ENCODE results near the gene USP10.
"Not testable (repeated sequence)": the region's sequence is repeated elsewhere in the genome, so short reads cannot be mapped to it uniquely, and the experiment has no call there.

The USP10 gene

GRCh38 chr16:84687715-84688114 lies 12.1 kb upstream of the USP10 start:
- ChIA-PET CTCF (interaction anchor here (0.7 to 1.9 kb wide), 3 partner anchors 16 to 58 kb away, joined by 3 to 12 read pairs (median 5); no protein-coding TSS in a partner anchor), POLR2A (no interaction called here)
- Histone ChIP-seq H3K9me3 (ENCODE audit: control insufficient read depth, insufficient read depth, low read depth, low read length) (no peaks in the 10 kb centered on the region), H3K36me3 (ENCODE audit: control insufficient read depth in 2 of 2, insufficient read depth in 1 of 2, low read length in 2 of 2) (no peaks in the 10 kb centered on the region), H3K4me3 (ENCODE audit: low read depth, low read length) (no peak overlapping the region), H3K4me1 (ENCODE audit: control insufficient read depth, insufficient read depth, low read length) (no peaks in the 10 kb centered on the region), H3K27ac (ENCODE audit: extremely low read depth, low read depth, low read length) (no peak overlapping the region)
- TF ChIP-seq ZNF658 (tag by site-specific recombination; IDR thresholded peaks at IDR 0.05) (no peak), ZNF423 (tag by site-specific recombination; IDR thresholded peaks at IDR 0.05) (no peak), MZF1 (tag by site-specific recombination; IDR thresholded peaks at IDR 0.05; ENCODE audit: borderline replicate concordance) (no peak), ZNF548 (tag by site-specific recombination; IDR thresholded peaks at IDR 0.05) (no peak), HOXD13 (CRISPR knock-in tag; IDR thresholded peaks at IDR 0.05; ENCODE audit: borderline replicate concordance) (no peak), ZNF639 (tag by site-specific recombination; IDR thresholded peaks at IDR 0.05) (no peak), CTCF (tag by site-specific recombination; IDR thresholded peaks at IDR 0.05) (no peak), ZNF510 (tag by site-specific recombination; IDR thresholded peaks at IDR 0.05; ENCODE audit: insufficient replicate concordance) (no peak), ZNF341 (tag by site-specific recombination; IDR thresholded peaks at IDR 0.05; ENCODE audit: low read depth) (no peak), BCL11B (tag by site-specific recombination; IDR thresholded peaks at IDR 0.05; ENCODE audit: low read depth) (no peak)

GRCh38 chr16:84688163-84688562 lies 11.6 kb upstream of the USP10 start:
- H3K4me1 ChIP-seq (ENCODE audit: control insufficient read depth, insufficient read depth, low read length); H3K4me3 ChIP-seq (ENCODE audit: low read depth, low read length); H3K9me3 ChIP-seq (ENCODE audit: control insufficient read depth, insufficient read depth, low read depth, low read length); H3K27ac ChIP-seq (ENCODE audit: extremely low read depth, low read depth, low read length); POLR2A ChIA-PET; H3K36me3 ChIP-seq (ENCODE audit: control insufficient read depth in 2 of 2, insufficient read depth in 1 of 2, low read length in 2 of 2): not testable (repeated sequence)
- TF ChIP-seq SETDB1 (IDR thresholded peaks at IDR 0.05; ENCODE audit: insufficient read length, low read length): peak; percentile 54
- CTCF ChIA-PET: interaction anchor here (0.7 to 1.9 kb wide), 3 partner anchors 16 to 58 kb away, joined by 3 to 12 read pairs (median 5); no protein-coding TSS in a partner anchor

GRCh38 chr16:84689111-84689510 lies 10.7 kb upstream of the USP10 start:
- ChIA-PET CTCF (interaction anchor here (0.5 to 1.5 kb wide), 4 partner anchors 19 to 263 kb away, joined by 3 to 4 read pairs (median 3); no protein-coding TSS in a partner anchor), POLR2A (no interaction called here)
- Histone ChIP-seq H3K4me3 (ENCODE audit: low read depth, low read length) (no peak overlapping the region), H3K27ac (ENCODE audit: extremely low read depth, low read depth, low read length) (no peak overlapping the region), H3K9me3 (ENCODE audit: control insufficient read depth, insufficient read depth, low read depth, low read length) (no peaks in the 10 kb centered on the region), H3K36me3 (ENCODE audit: control insufficient read depth in 2 of 2, insufficient read depth in 1 of 2, low read length in 2 of 2) (no peaks in the 10 kb centered on the region), H3K4me1 (ENCODE audit: control insufficient read depth, insufficient read depth, low read length) (no peaks in the 10 kb centered on the region)
- TF ChIP-seq ZNF549 (tag by site-specific recombination; IDR thresholded peaks at IDR 0.05) (no peak), ZNF335 (tag by site-specific recombination; conservative IDR thresholded peaks at IDR 0.05) (0 out of 2 replicates have a peak, but pooled peaks have one; percentile 19)

GRCh38 chr16:84690088-84690819 lies 9.5 kb upstream of the USP10 start:
- ChIA-PET POLR2A (no interaction called here), CTCF (interaction anchor here (0.6 to 1.5 kb wide), 4 partner anchors 20 to 57 kb away, joined by 3 to 4 read pairs (median 3); no protein-coding TSS in a partner anchor)
- H3K27ac ChIP-seq (ENCODE audit: extremely low read depth, low read depth, low read length): no peak overlapping the region
- no peak overlapping the region for H3K4me3 ChIP-seq (ENCODE audit: low read depth, low read length)
- H3K4me1 ChIP-seq (ENCODE audit: control insufficient read depth, insufficient read depth, low read length): no peaks in the 10 kb centered on the region
- TF ChIP-seq ZNF449 (tag by site-specific recombination; IDR thresholded peaks at IDR 0.05) (no peak), ZNF621 (tag by site-specific recombination; IDR thresholded peaks at IDR 0.05) (no peak), IKZF3 (tag by site-specific recombination; IDR thresholded peaks at IDR 0.05) (no peak), ZBTB8A (tag by site-specific recombination; IDR thresholded peaks at IDR 0.05) (no peak), ZNF549 (tag by site-specific recombination; IDR thresholded peaks at IDR 0.05) (no peak), GFI1B (tag by site-specific recombination; IDR thresholded peaks at IDR 0.05) (no peak), ZNF510 (tag by site-specific recombination; IDR thresholded peaks at IDR 0.05; ENCODE audit: insufficient replicate concordance) (no peak)
- no peaks in the 10 kb centered on the region for H3K36me3 ChIP-seq (ENCODE audit: control insufficient read depth in 2 of 2, insufficient read depth in 1 of 2, low read length in 2 of 2)
- no peaks in the 10 kb centered on the region for H3K9me3 ChIP-seq (ENCODE audit: control insufficient read depth, insufficient read depth, low read depth, low read length)

Data from HEK293 (cell line).